Uterus (tissue), 4 donors: ENCODE measurements around the gene TIMM23. TPM values are rescaled to one million over a fixed set of nuclear protein-coding genes. Genes with fewer than 3 reads are reported as not detected.
"Not testable (repeated sequence)": the region's sequence is repeated elsewhere in the genome, so short reads cannot be mapped to it uniquely, and the experiment has no call there.

ENCODE experiments used
- DNase-seq, 2 donors: peaks; one replicate each; pipeline ENCODE4 v3.0.0-alpha.2; 2019 to 2020
- H3K27ac ChIP-seq, 2 donors: fragments of 200-600 bp; sonication (generic); 1 replicate in 1 of 2; 2 replicates in 1 of 2; pipeline ENCODE4 v1.5.1; 2016 to 2018
- H3K27me3 ChIP-seq, 2 donors: fragments of 200-600 bp; sonication (generic); one replicate each; pipeline ENCODE4 v1.5.1; 2018 to 2019; ENCODE audit warnings: control low read depth in 1 of 2
- H3K36me3 ChIP-seq, 2 donors: fragments of 200-600 bp; sonication (generic); one replicate each; pipeline ENCODE4 v1.5.1; 2019; ENCODE audit warnings: control low read depth in 1 of 2
- H3K4me1 ChIP-seq, 2 donors: fragments of 200-600 bp; sonication (generic); one replicate each; pipeline ENCODE4 v1.5.1; 2018 to 2019; ENCODE audit warnings: control low read depth in 1 of 2
- H3K4me3 ChIP-seq, 2 donors: fragments of 200-600 bp; sonication (generic); 1 replicate in 1 of 2; 2 replicates in 1 of 2; pipeline ENCODE4 v1.5.1; 2018 to 2019; ENCODE audit warnings: mild to moderate bottlenecking in 1 of 2
- H3K9me3 ChIP-seq, 2 donors: fragments of 200-600 bp; sonication (generic); one replicate each; pipeline ENCODE4 v1.5.1; 2019; ENCODE audit warnings: control low read depth in 1 of 2
- intact Hi-C: fragments of 100-400 bp; cut with DNase I; formaldehyde crosslinking; loops from one replicate; pipeline ENCODE4 v1.15.1; 2023; ENCODE audit warnings: low total_unique reads
- total RNA-seq, 4 donors: library from RNA; depleted of rRNA in 3 of 4; stranded (reverse); fragments of >200 nt in 3 of 4; gene quantifications; one replicate each; pipeline versions ENCODE4 v1.1.0 to v1.2.4, GENCODE V29; 2014 to 2023
- TF ChIP-seq, protein P1 (sequence below), 4 experiments: fragments of 200-600 bp in 2 of 4; fragments of 450-650 bp in 2 of 4; sonication (generic) in 2 of 4; IDR thresholded peaks; one replicate each; pipeline ENCODE4 v1.5.1; 2016 to 2019; ENCODE audit warnings: antibody characterized with exemption in 4 of 4, mild to moderate bottlenecking in 2 of 4, moderate library complexity in 1 of 4
- donor health status: DM: yes; HTN: yes; CAD: no.

TIMM23 gene
- total RNA-seq, 4 donors from 2014 or later: 33.1 to 61.0 (median 47.8) TPM

- H3K27me3 ChIP-seq, H3K4me1 ChIP-seq, H3K36me3 ChIP-seq, H3K9me3 ChIP-seq, H3K4me3 ChIP-seq, H3K27ac ChIP-seq, intact Hi-C loops, DNase-seq: not testable (repeated sequence)
These were observed 9.4 kb upstream of the TIMM23 start for GRCh38 chr10:45962686-45963452.

DNA sequence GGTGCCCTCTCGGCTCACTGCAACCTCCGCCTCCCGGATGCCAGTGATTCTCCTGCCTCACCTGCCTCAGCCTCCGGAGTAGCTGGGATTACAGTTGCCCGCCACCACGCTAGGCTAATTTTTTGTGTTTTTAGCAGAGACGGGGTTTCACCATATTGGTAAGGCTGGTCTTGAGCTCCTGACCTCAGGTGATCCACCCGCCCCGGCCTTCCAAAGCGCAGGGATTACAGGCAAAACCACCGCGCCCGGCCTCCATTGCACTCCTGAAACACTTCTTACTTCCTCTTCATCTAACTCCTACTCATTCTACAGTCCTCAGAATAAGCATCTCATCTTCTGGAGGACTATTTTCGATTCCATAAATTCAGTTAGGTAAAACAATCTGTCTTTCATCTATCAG, 1.3 kb upstream of the TIMM23 start:
- H3K9me3 ChIP-seq, DNase-seq, H3K27me3 ChIP-seq, intact Hi-C loops, H3K27ac ChIP-seq, H3K36me3 ChIP-seq, H3K4me1 ChIP-seq: not testable (repeated sequence)
- peak overlapping the region in 1 of 2 donors; percentile 94 for H3K4me3 ChIP-seq

GRCh38 chr10:45971742-45972105, 565 bp upstream of the TIMM23 start:
- H3K36me3 ChIP-seq, DNase-seq, intact Hi-C loops, H3K9me3 ChIP-seq, H3K27me3 ChIP-seq, H3K4me1 ChIP-seq: not testable (repeated sequence)
- Histone ChIP-seq H3K4me3 (peak overlapping the region; percentile 75 to 94), H3K27ac (peak overlapping the region; percentile 61 to 70)

- intact Hi-C loops, H3K9me3 ChIP-seq, H3K27me3 ChIP-seq, H3K36me3 ChIP-seq, DNase-seq, H3K4me1 ChIP-seq: not testable (repeated sequence)
- Histone ChIP-seq H3K27ac (peak overlapping the region in 1 of 2 donors; percentile 61), H3K4me3 (peak overlapping the region; percentile 75 to 94)
These were observed 502 bp downstream of the TIMM23 start for GRCh38 chr10:45972813-45973169.

GRCh38 chr10:45974041-45974440, 1.8 kb downstream of the TIMM23 start:
- H3K4me1 ChIP-seq, H3K9me3 ChIP-seq, H3K27me3 ChIP-seq, H3K36me3 ChIP-seq, H3K27ac ChIP-seq, DNase-seq, H3K4me3 ChIP-seq, intact Hi-C loops: not testable (repeated sequence)

- not testable (repeated sequence) for H3K9me3 ChIP-seq
These were observed 6.3 kb downstream of the TIMM23 start for GRCh38 chr10:45978554-45978953.

GRCh38 chr10:45981367-45981766, 9.1 kb downstream of the TIMM23 start:
- H3K4me1 ChIP-seq, H3K4me3 ChIP-seq, DNase-seq, intact Hi-C loops, H3K27ac ChIP-seq, H3K9me3 ChIP-seq, H3K27me3 ChIP-seq, H3K36me3 ChIP-seq: not testable (repeated sequence)

More at GRCh38 chr10:45978554-45978953, 6.3 kb downstream of the TIMM23 start:
- intact Hi-C loops, H3K27me3 ChIP-seq, H3K4me1 ChIP-seq, H3K36me3 ChIP-seq, DNase-seq, H3K27ac ChIP-seq, H3K4me3 ChIP-seq: not testable (repeated sequence)

GRCh38 chr10:45983538-45984186, 11.4 kb downstream of the TIMM23 start:
- intact Hi-C loops, H3K36me3 ChIP-seq, H3K27me3 ChIP-seq, H3K4me3 ChIP-seq, H3K9me3 ChIP-seq, H3K27ac ChIP-seq, H3K4me1 ChIP-seq: not testable (repeated sequence)
- peak in 1 of 2 donors; percentile 15 for DNase-seq
- TF ChIP-seq, protein P1, sequence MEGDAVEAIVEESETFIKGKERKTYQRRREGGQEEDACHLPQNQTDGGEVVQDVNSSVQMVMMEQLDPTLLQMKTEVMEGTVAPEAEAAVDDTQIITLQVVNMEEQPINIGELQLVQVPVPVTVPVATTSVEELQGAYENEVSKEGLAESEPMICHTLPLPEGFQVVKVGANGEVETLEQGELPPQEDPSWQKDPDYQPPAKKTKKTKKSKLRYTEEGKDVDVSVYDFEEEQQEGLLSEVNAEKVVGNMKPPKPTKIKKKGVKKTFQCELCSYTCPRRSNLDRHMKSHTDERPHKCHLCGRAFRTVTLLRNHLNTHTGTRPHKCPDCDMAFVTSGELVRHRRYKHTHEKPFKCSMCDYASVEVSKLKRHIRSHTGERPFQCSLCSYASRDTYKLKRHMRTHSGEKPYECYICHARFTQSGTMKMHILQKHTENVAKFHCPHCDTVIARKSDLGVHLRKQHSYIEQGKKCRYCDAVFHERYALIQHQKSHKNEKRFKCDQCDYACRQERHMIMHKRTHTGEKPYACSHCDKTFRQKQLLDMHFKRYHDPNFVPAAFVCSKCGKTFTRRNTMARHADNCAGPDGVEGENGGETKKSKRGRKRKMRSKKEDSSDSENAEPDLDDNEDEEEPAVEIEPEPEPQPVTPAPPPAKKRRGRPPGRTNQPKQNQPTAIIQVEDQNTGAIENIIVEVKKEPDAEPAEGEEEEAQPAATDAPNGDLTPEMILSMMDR (IDR thresholded peaks at IDR 0.05): peak in 2 of 4 experiments; percentile 18 to 19

DNA sequence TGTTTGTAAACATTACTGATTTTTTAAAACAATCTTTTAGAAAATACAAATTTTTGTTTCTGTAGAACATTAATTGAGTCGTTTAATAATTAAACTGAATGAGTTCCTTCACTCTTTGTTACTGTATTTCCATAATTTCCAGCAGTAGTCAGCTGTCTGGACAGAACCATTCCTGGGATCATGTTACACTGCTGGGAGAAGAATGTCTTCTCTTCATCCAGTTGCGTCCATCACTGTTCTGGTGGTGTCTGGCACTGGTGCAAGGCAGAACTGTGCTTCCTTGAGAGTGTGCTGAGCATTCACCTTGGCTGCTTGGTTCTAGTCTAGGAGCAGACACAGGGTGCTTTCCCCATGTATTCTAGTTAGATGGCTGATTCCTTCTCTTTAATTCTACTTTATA, 12.2 kb downstream of the TIMM23 start:
- DNase-seq, H3K27ac ChIP-seq, H3K9me3 ChIP-seq, intact Hi-C loops, H3K27me3 ChIP-seq, H3K4me1 ChIP-seq, H3K36me3 ChIP-seq, H3K4me3 ChIP-seq: not testable (repeated sequence)

GRCh38 chr10:45985590-45985989, 13.3 kb downstream of the TIMM23 start:
- intact Hi-C loops, H3K36me3 ChIP-seq, H3K27ac ChIP-seq, H3K9me3 ChIP-seq, H3K27me3 ChIP-seq, H3K4me1 ChIP-seq, H3K4me3 ChIP-seq, DNase-seq: not testable (repeated sequence)
